HG02852 (cell line): ENCODE measurements around the gene MCFD2.

Source experiments
- ATAC-seq: cut with Tn5 transposase; IDR thresholded peaks from one replicate; pipeline ENCODE4 v1.9.1; 2021; ENCODE audit warnings: mild to moderate bottlenecking, moderate library complexity; ENCODE audit not compliant: unreplicated experiment

Gene MCFD2

DNA sequence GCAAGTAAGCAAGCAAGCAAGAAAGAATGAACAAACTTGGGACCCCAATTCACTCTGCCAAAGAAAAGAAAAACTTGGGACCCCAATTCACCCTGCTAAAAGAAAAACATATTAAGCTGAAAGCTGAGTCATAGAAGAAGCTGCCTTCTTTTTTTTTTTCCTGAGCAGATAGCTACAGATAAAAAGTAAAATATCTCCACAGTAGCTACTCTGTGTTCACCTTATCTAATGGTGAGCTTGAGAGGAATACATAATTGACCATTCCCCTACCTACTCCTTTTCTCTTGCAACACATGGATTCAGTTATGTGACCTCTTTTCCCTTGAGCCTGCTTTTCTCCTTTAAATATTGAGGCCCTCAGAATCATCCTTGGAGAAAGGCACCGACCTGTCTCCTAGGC is 63.0 kb downstream of the MCFD2 start:
- ATAC-seq: no peak

DNA sequence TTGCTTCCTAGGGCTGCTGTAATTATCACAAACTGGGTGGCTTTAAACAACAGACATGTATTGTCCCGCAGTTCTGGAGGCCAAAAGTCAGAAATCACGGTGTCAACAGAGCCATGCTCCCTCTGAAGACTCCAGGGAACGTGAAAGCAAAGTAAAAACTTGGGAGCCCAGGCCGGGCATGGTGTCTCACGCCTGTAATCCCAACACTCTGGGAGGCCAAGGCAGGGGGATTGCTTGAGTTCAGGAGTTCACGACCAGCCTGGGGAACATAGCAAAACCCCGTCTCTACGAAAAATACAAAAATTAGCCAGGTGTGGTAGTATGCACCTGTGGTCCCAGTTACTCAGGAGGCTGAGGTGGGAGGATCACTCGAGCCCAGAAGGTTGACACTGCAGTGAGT is 63.5 kb downstream of the MCFD2 start:
- no peak for ATAC-seq
